ENCODE measurements around the gene LYRM9. TPM values are rescaled to one million over a fixed set of nuclear protein-coding genes. Genes with fewer than 3 reads are reported as not detected.

LYRM9 gene
- polyA plus RNA-seq, 3 donors: 5.9 to 7.6 (median 6.3) TPM

- DNase-seq: no peak
- H3K27me3 Mint-ChIP-seq (ENCODE audit: low read depth in 3 of 3): no peaks in the 10 kb centered on the region
- peaks cover 8% of the 10 kb centered on the region for H3K4me1 Mint-ChIP-seq
- peaks cover 0 to 2% (median 0%) of the 10 kb centered on the region in 7 donors for H3K9me3 Mint-ChIP-seq
- H3K79me2 ChIP-seq (ENCODE audit: insufficient read depth, low read length): no peaks in the 10 kb centered on the region
- H3K4me3 ChIP-seq (replicated peaks in 1 of 3; ENCODE audit: low read depth in 2 of 3, low read length in 3 of 3): no peak overlapping the region
- no peaks in the 10 kb centered on the region for H3K36me3 Mint-ChIP-seq
- H3K27me3 ChIP-seq (ENCODE audit: control insufficient read depth in 2 of 2, insufficient read depth in 2 of 2, low read length in 2 of 2): no peaks in the 10 kb centered on the region
- 96% methylated on average over 12 of the region's 13 CpGs for WGBS (ENCODE audit: insufficient coverage)
- H2AFZ ChIP-seq (ENCODE audit: insufficient read depth, low read depth, low read length, poor library complexity, severe bottlenecking): no peak overlapping the region
- no peak overlapping the region for H3K27ac ChIP-seq (ENCODE audit: low read depth in 1 of 2, low read length in 2 of 2)
- H3K4me2 ChIP-seq (replicated peaks; ENCODE audit: extremely low read depth, low read length, poor library complexity, severe bottlenecking): no peak overlapping the region
- no peaks in the 10 kb centered on the region for H3K4me1 ChIP-seq (ENCODE audit: control insufficient read depth in 1 of 2, insufficient read depth in 2 of 2, low read length in 2 of 2)
- H3K9me3 ChIP-seq (replicated peaks in 1 of 2; ENCODE audit: control insufficient read depth in 1 of 2, insufficient read depth in 1 of 2, low read length in 2 of 2): no peaks in the 10 kb centered on the region
- TF ChIP-seq, protein P1, sequence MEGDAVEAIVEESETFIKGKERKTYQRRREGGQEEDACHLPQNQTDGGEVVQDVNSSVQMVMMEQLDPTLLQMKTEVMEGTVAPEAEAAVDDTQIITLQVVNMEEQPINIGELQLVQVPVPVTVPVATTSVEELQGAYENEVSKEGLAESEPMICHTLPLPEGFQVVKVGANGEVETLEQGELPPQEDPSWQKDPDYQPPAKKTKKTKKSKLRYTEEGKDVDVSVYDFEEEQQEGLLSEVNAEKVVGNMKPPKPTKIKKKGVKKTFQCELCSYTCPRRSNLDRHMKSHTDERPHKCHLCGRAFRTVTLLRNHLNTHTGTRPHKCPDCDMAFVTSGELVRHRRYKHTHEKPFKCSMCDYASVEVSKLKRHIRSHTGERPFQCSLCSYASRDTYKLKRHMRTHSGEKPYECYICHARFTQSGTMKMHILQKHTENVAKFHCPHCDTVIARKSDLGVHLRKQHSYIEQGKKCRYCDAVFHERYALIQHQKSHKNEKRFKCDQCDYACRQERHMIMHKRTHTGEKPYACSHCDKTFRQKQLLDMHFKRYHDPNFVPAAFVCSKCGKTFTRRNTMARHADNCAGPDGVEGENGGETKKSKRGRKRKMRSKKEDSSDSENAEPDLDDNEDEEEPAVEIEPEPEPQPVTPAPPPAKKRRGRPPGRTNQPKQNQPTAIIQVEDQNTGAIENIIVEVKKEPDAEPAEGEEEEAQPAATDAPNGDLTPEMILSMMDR (IDR thresholded peaks at IDR 0.05): no peak
- no peak overlapping the region for H3K4me3 Mint-ChIP-seq
- H3K36me3 ChIP-seq (replicated peaks in 1 of 2; ENCODE audit: control insufficient read depth in 1 of 2, insufficient read depth in 2 of 2, low read length in 2 of 2): no peaks in the 10 kb centered on the region
- no peak overlapping the region for H3K27ac Mint-ChIP-seq
- no peaks in the 10 kb centered on the region for H4K20me1 ChIP-seq (ENCODE audit: insufficient read depth, low read length)
- no peak overlapping the region for H3K9ac ChIP-seq (ENCODE audit: insufficient read depth, low read length, poor library complexity, severe bottlenecking)
- intact Hi-C loops (cut with micrococcal nuclease): loop anchor here (10.0 kb wide), 2 partner anchors 214 to 224 kb away; no protein-coding TSS in a partner anchor
Measured at GRCh38 chr17:27878776-27879562, 14.2 kb downstream of the LYRM9 start.

GRCh38 chr17:27873746-27874145, 19.4 kb downstream of the LYRM9 start:
- H3K27me3 Mint-ChIP-seq (ENCODE audit: low read depth in 3 of 3): no peaks in the 10 kb centered on the region
- Histone ChIP-seq H3K9ac (ENCODE audit: insufficient read depth, low read length, poor library complexity, severe bottlenecking) (no peak overlapping the region), H3K27me3 (ENCODE audit: control insufficient read depth in 2 of 2, insufficient read depth in 2 of 2, low read length in 2 of 2) (no peaks in the 10 kb centered on the region), H4K20me1 (ENCODE audit: insufficient read depth, low read length) (no peaks in the 10 kb centered on the region), H3K36me3 (replicated peaks in 1 of 2; ENCODE audit: control insufficient read depth in 1 of 2, insufficient read depth in 2 of 2, low read length in 2 of 2) (no peaks in the 10 kb centered on the region), H3K4me3 (replicated peaks in 1 of 3; ENCODE audit: low read depth in 2 of 3, low read length in 3 of 3) (no peak overlapping the region), H3K27ac (ENCODE audit: low read depth in 1 of 2, low read length in 2 of 2) (no peak overlapping the region), H3K4me1 (ENCODE audit: control insufficient read depth in 1 of 2, insufficient read depth in 2 of 2, low read length in 2 of 2) (no peaks in the 10 kb centered on the region), H2AFZ (ENCODE audit: insufficient read depth, low read depth, low read length, poor library complexity, severe bottlenecking) (no peak overlapping the region), H3K79me2 (ENCODE audit: insufficient read depth, low read length) (no peaks in the 10 kb centered on the region), H3K4me2 (replicated peaks; ENCODE audit: extremely low read depth, low read length, poor library complexity, severe bottlenecking) (no peak overlapping the region), H3K9me3 (replicated peaks in 1 of 2; ENCODE audit: control insufficient read depth in 1 of 2, insufficient read depth in 1 of 2, low read length in 2 of 2) (no peaks in the 10 kb centered on the region)
- peaks cover 8% of the 10 kb centered on the region for H3K4me1 Mint-ChIP-seq
- DNase-seq: no peak
- no peaks in the 10 kb centered on the region for H3K36me3 Mint-ChIP-seq
- no peak overlapping the region for H3K4me3 Mint-ChIP-seq
- intact Hi-C loops (cut with micrococcal nuclease): loop anchor here (10.0 kb wide), 2 partner anchors 209 to 219 kb away; no protein-coding TSS in a partner anchor
- TF ChIP-seq, protein P1 (IDR thresholded peaks at IDR 0.05): no peak
- H3K9me3 Mint-ChIP-seq: peaks cover 0 to 4% (median 0%) of the 10 kb centered on the region in 7 donors
- WGBS (ENCODE audit: insufficient coverage): 100% methylated on average over 1 of the region's 2 CpGs
- no peak overlapping the region for H3K27ac Mint-ChIP-seq
